Vagina (tissue), 2 donors: Measurements from ENCODE around the gene CLDN1.

Source experiments
- CTCF ChIP-seq, 3 experiments: fragments of 450-650 bp in 2 of 3; fragments of 200-600 bp in 1 of 3; sonication (generic) in 1 of 3; IDR thresholded peaks; one replicate each; pipeline ENCODE4 v1.5.1; 2017 to 2019; ENCODE audit warnings: antibody characterized with exemption in 3 of 3, mild to moderate bottlenecking in 2 of 3, moderate library complexity in 2 of 3
- POLR2A ChIP-seq, 2 donors: fragments of 450-650 bp; IDR thresholded peaks; one replicate each; pipeline ENCODE4 v1.6.1; 2017; ENCODE audit warnings: antibody characterized with exemption in 2 of 2, mild to moderate bottlenecking in 2 of 2, moderate library complexity in 2 of 2

- TF ChIP-seq CTCF (IDR thresholded peaks at IDR 0.05) (no peak), POLR2A (IDR thresholded peaks at IDR 0.05) (no peak)
Measured at GRCh38 chr3:190306513-190307163, 15.6 kb downstream of the CLDN1 start.
